ELR (cell line): ENCODE results near the gene PPARD.

Source experiments
- DNase-seq: peaks from one replicate; pipeline ENCODE4 v3.0.0-alpha.2; 2015; ENCODE audit warnings: low read depth

Gene PPARD

GRCh38 chr6:35470663-35471120 lies 128.3 kb downstream of the PPARD start:
- DNase-seq = no peak

GRCh38 chr6:35471836-35472345 lies 129.5 kb downstream of the PPARD start:
- peak; percentile 18 for DNase-seq

DNA sequence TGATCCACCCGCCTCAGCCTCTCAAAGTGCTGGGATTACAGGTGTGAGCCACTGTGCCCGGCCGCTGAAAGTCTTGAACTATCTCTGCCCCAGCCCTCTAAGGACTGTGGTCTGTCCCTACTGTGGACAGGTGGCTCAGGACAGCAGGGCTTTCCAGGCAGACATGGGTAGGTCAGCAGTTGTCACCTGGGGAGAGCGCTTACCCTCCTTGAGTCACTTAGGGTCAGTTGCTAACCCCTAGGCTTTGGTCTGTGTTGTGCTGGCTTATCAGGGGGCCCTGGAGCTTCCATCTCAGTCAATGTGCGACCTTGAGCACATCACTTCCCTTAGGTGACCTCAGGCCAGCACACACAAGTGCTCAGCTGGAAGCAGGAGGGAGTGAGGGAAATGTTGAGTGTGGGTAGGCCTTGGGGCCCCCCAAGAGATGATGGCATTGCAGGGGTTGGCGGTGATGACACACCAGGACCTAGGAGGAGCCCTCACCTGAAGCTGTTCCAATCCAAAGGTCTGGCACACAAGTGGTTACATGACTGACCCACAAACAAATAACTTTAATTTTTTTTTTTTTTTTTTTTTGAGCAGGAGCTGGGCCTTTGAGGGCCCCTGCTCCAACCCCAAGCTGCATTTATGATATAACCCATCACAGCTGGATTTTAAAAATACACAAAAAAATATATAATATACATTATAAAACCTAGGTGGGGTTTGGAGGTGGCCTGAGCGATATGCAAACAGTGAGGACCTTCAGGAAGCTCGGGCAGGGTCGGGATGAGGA lies 130.9 kb downstream of the PPARD start:
- DNase-seq = peak; percentile 43

- DNase-seq = no peak
These were observed 131.4 kb downstream of the PPARD start for GRCh38 chr6:35473850-35474130.

GRCh38 chr6:35474131-35474941 lies 132.0 kb downstream of the PPARD start:
- DNase-seq = peak; percentile 49

- DNase-seq = no peak
These were observed 132.7 kb downstream of the PPARD start for GRCh38 chr6:35474942-35475570.

GRCh38 chr6:35475573-35475972 lies 133.2 kb downstream of the PPARD start:
- no peak for DNase-seq

- DNase-seq = peak; percentile 25
These were observed 133.6 kb downstream of the PPARD start for GRCh38 chr6:35476004-35476403.

DNA sequence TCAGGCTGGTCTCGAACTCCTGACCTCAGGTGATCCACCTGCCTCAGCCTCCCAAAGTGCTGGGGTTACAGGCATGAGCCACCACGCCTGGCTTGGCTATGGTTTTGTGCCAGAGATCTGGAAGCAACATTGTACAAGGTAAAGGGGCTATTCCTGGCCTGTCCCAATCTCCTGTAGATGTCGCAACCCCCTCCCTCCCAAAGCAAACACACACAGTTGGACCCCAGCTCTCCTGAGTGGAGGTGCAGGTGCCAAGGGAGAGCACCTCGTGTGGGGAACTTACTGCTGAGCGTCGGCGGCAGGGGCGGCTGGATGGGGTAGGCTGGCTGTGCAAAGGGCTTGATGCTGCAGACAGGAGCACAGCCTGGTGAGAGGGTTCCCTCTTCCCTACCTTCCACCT lies 134.7 kb downstream of the PPARD start:
- no peak for DNase-seq
